ENCODE data around the gene RNF125. TPM values are rescaled to one million over a fixed set of nuclear protein-coding genes. Genes with fewer than 3 reads are reported as not detected.

Gene RNF125
- total RNA-seq, 1 donor from 2014 or later, result 8.6 TPM

DNA sequence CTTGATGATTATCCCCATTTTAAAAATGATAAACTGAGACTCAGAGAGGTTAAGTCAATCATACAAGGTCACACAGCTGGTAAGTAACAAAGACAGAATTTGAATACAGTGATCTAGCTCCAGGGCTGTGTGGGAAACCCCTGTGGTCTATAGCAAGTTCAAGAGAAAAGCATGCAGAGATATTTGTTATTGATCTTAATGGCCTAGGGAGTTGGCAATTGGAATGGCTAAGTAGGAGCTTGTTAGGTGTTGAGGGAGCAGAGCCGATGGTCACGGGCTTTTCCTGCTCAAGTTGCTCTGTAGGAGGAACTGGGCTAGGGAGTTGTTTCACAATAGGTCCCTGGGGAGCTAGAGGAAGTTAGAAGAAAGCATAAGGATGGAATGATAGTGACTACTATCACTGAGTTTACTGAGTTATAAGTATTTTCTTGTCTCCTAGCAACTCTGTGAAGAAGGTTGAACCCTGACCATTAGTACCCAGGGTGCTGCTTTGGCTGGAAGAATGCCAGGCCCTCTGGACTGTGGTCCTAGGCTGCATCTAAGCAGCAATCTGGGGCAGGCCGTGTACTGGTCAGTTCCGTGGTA lies 30.0 kb downstream of the RNF125 start:
- peak in 1 of 2 donors; percentile 67 for DNase-seq (ENCODE audit: low spot score in 2 of 2)
- Histone ChIP-seq H3K36me3 (no peaks in the 10 kb centered on the region), H3K9me3 (no peaks in the 10 kb centered on the region), H3K27me3 (no peaks in the 10 kb centered on the region), H3K27ac (peak overlapping the region in 1 of 2 donors; percentile 40), H3K4me1 (peaks cover 0 to 3% of the 10 kb centered on the region in 2 donors), H3K4me3 (no peak overlapping the region)
- intact Hi-C loops (cut with DNase I), result no loop called here
- TF ChIP-seq, protein P1, sequence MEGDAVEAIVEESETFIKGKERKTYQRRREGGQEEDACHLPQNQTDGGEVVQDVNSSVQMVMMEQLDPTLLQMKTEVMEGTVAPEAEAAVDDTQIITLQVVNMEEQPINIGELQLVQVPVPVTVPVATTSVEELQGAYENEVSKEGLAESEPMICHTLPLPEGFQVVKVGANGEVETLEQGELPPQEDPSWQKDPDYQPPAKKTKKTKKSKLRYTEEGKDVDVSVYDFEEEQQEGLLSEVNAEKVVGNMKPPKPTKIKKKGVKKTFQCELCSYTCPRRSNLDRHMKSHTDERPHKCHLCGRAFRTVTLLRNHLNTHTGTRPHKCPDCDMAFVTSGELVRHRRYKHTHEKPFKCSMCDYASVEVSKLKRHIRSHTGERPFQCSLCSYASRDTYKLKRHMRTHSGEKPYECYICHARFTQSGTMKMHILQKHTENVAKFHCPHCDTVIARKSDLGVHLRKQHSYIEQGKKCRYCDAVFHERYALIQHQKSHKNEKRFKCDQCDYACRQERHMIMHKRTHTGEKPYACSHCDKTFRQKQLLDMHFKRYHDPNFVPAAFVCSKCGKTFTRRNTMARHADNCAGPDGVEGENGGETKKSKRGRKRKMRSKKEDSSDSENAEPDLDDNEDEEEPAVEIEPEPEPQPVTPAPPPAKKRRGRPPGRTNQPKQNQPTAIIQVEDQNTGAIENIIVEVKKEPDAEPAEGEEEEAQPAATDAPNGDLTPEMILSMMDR (IDR thresholded peaks at IDR 0.05), result no peak

DNA sequence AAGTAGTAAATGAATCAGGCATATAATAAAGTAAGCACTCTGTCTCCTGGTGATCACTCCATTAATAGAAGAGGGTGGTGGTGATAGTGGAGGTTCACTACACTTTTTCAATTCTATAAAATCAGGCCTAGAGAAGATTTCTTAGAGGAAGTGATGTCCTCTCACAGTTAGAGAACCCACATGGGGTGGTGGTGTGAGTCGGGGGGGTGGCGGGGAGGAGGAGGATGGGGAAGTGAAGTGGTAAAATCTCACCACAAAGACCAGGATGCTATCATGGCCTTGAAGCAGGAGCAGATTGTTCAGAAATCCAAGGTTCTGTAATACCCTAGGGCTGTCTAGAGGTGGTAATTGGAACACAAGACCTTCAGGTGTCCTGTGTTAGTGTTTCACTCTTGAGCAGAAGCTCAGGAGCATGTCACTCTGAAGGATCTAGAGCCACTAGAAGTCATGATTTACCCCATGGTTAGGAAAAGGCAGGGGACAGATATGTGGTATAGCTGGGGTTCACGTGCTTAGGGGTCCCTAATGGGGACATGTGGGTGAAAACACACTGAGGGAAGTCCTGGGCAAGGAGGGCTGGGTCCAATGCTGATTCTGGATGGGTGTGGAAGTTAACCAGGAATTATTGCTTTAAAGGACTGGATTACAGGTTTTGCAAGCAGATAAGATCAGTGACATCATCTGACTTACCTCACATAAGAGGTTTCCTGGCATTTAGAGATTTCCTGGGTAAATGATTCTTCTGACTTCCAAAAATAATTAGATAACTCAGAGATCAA lies 31.0 kb downstream of the RNF125 start:
- DNase-seq (ENCODE audit: low spot score in 2 of 2), result peak in 1 of 2 donors; percentile 66
- H3K9me3 ChIP-seq, result no peaks in the 10 kb centered on the region
- H3K27ac ChIP-seq, result peak overlapping the region in 1 of 2 donors; percentile 40
- peaks cover 0 to 3% of the 10 kb centered on the region in 2 donors for H3K4me1 ChIP-seq
- no peaks in the 10 kb centered on the region for H3K36me3 ChIP-seq
- TF ChIP-seq, protein P1 (IDR thresholded peaks at IDR 0.05), result no peak
- intact Hi-C loops (cut with DNase I), result no loop called here
- no peak overlapping the region for H3K4me3 ChIP-seq
- H3K27me3 ChIP-seq, result no peaks in the 10 kb centered on the region

DNA sequence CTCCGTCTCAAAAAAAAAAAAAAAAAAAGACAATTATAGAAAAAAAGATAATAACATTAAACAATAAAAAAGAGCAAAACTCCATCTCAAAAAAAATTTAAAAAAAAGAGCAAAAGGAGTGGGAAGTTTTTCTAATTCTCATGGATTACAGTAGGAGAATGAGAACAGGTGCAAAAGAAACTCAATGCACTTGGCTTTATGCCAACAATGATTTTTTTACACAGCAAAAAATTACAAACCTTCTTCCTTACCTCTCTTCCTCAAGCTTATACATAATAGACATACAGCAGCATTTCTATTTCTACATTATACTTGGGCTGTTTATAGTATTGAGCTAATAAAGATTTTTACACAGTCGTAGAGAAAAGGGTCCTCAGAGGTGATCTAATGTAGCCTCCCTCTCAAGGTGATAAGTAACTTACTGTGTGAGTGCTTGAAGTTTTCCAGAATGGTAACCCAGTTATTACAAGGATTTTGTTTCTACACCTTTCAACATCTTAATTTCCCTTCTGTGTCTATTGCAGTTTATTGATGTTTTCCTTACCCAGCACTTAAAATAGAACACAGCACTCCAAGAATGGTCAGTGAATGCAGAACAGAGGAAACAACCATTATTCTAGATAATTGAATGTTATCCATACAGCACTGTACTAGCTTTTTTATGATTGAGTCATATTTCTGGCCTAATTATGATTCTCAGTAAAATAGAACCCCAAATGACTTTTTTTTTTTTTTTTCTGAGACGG lies 38.2 kb downstream of the RNF125 start:
- Histone ChIP-seq H3K27ac (no peak overlapping the region), H3K9me3 (no peaks in the 10 kb centered on the region), H3K4me1 (no peaks in the 10 kb centered on the region), H3K27me3 (no peaks in the 10 kb centered on the region), H3K36me3 (no peaks in the 10 kb centered on the region), H3K4me3 (no peak overlapping the region)
- DNase-seq (ENCODE audit: low spot score in 2 of 2), result no peak
- intact Hi-C loops (cut with DNase I), result no loop called here
- TF ChIP-seq, protein P1 (IDR thresholded peaks at IDR 0.05), result no peak

DNA sequence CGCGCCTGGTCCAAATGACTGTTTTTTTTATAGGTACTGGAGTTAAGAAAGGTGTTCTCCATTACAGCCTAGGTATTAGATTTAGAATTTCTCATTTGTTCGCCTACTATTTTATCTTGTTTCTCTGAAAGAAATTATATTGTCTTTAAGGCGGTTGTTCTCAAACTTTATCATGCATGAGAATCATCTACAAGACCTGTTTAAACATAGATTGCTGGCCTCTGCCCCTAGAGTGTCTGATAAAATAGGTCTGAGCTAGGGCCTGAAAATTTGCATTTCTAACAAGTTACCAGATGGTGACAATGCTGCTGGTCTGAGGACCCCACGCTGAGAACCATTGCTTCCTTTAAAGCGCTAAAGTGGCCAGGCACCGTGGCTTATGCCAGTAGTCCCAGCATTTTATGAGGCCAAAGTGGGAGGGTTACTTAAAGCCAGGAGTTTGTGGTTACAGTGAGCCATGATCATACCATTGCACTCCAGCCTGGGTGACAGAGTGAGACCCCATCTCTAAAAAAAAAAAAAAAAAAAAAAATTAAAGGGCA lies 39.1 kb downstream of the RNF125 start:
- H3K4me3 ChIP-seq, result no peak overlapping the region
- intact Hi-C loops (cut with DNase I), result no loop called here
- H3K36me3 ChIP-seq, result no peaks in the 10 kb centered on the region
- no peak overlapping the region for H3K27ac ChIP-seq
- H3K9me3 ChIP-seq, result no peaks in the 10 kb centered on the region
- no peaks in the 10 kb centered on the region for H3K27me3 ChIP-seq
- H3K4me1 ChIP-seq, result no peaks in the 10 kb centered on the region
- DNase-seq (ENCODE audit: low spot score in 2 of 2), result no peak
- TF ChIP-seq, protein P1 (IDR thresholded peaks at IDR 0.05), result no peak

DNA sequence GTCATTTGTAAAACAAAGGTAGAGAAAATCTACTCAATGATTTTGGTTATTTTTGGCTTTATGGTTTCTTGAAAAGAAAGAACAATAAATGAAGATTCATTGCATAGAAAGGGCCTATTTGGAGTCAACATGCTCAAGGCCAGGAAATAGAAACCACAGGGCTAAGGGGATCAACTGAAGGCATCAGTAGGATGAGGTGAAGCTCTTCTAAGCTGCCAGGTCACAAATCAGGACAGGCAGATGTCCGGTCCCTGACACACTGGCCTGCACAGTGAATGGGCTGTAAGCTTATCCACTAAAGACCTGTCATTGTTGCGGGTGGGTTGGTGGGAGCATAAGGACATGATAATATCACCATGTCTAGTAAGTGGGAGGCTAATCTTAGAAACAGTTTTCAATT lies 41.4 kb downstream of the RNF125 start:
- Histone ChIP-seq H3K36me3 (no peaks in the 10 kb centered on the region), H3K9me3 (no peaks in the 10 kb centered on the region), H3K4me3 (no peak overlapping the region), H3K27ac (no peak overlapping the region), H3K4me1 (no peaks in the 10 kb centered on the region), H3K27me3 (no peaks in the 10 kb centered on the region)
- TF ChIP-seq, protein P1 (IDR thresholded peaks at IDR 0.05), result no peak
- intact Hi-C loops (cut with DNase I), result no loop called here
- no peak for DNase-seq (ENCODE audit: low spot score in 2 of 2)
